ENCODE results near the gene PCDH15.

DNA sequence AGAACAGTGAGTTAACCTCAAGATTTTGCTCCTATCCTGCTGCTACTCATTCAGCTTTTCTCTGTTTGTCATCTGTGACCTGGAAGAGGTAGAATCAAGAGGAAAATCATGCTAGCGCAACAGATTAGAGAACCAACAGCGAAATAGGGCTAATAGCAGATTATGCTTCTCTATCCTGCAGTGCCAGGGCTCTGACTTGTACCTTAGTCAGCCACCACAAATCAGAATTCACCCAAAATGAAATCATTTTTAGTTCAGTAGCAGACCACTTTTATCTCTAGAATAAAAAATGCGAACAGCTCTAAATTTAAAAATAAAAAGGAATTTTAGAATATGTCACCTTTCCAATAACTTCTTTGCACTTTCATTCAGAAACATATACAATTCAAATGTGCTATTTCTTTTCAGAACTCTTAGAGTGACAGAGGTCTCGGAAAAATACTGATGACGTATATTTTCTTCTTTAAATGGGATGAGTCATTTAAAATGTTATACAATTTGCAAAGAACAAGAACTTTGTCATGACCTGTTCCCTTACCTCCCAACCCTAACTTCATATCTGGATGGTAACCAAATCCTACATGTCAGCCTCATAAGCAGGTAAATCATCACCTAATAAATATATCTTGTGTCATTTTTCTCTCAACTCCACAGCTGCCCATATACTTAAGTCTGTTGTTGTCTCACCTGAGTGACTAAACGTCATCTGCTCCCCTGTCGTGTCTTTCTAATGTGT lies 896.4 kb downstream of the PCDH15 start:
- TF ChIP-seq, protein P1, sequence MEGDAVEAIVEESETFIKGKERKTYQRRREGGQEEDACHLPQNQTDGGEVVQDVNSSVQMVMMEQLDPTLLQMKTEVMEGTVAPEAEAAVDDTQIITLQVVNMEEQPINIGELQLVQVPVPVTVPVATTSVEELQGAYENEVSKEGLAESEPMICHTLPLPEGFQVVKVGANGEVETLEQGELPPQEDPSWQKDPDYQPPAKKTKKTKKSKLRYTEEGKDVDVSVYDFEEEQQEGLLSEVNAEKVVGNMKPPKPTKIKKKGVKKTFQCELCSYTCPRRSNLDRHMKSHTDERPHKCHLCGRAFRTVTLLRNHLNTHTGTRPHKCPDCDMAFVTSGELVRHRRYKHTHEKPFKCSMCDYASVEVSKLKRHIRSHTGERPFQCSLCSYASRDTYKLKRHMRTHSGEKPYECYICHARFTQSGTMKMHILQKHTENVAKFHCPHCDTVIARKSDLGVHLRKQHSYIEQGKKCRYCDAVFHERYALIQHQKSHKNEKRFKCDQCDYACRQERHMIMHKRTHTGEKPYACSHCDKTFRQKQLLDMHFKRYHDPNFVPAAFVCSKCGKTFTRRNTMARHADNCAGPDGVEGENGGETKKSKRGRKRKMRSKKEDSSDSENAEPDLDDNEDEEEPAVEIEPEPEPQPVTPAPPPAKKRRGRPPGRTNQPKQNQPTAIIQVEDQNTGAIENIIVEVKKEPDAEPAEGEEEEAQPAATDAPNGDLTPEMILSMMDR (IDR thresholded peaks at IDR 0.05 in 4 of 5, conservative IDR thresholded peaks at IDR 0.05 in 1 of 5), result no peak
- TF ChIP-seq POLR2A (IDR thresholded peaks at IDR 0.05), result no peak
